ENCODE measurements around the gene MVB12B.

MVB12B gene

DNA sequence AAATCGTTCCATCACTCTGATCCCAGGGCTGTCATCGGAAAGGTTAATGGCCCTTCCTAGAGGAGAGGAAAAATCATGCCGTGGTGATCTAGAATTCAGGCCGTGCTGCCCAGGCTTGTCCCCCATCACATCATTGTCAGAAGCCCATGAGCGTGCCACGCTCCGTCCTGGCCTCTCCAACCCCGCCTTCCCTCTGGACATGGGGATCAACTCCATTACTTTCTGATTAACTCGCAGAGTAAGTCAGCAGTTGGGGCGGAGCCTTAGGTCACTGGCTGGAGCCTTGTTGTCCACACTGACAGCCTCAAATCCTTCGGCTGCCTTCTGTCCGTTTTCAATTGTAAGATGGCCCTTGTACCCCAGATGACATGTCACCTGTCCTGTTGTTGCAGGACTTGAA lies 75.0 kb downstream of the MVB12B start:
- DNase-seq (ENCODE audit: low spot score) (no peak), FAIRE-seq (no peak)

DNA sequence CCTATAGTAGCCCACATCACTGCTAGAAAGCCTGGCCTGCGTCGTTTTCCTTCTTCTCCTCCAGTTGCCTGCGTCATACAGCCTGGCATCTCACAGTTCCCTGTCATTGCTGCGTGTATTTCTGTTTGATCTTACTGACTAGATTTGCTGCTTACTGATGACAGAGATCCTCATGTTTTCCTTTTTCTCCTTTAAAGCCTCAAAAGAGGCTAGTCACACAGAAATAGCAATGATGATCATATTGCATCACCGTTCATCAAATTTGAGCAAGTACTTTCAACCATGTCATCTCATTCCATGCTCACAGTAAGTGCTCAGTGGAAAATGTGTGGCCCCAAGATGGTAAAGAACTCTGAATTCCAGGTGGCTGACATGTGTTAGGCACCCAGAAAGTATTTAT lies 76.8 kb downstream of the MVB12B start:
- FAIRE-seq, result no peak
- DNase-seq (ENCODE audit: low spot score), result no peak

- DNase-seq (ENCODE audit: low spot score) (no peak), FAIRE-seq (no peak)
Measured at GRCh38 chr9:126404459-126404858, 77.8 kb downstream of the MVB12B start.

- FAIRE-seq (no peak), DNase-seq (ENCODE audit: low spot score) (no peak)
Measured at GRCh38 chr9:126406075-126406667, 79.5 kb downstream of the MVB12B start.

DNA sequence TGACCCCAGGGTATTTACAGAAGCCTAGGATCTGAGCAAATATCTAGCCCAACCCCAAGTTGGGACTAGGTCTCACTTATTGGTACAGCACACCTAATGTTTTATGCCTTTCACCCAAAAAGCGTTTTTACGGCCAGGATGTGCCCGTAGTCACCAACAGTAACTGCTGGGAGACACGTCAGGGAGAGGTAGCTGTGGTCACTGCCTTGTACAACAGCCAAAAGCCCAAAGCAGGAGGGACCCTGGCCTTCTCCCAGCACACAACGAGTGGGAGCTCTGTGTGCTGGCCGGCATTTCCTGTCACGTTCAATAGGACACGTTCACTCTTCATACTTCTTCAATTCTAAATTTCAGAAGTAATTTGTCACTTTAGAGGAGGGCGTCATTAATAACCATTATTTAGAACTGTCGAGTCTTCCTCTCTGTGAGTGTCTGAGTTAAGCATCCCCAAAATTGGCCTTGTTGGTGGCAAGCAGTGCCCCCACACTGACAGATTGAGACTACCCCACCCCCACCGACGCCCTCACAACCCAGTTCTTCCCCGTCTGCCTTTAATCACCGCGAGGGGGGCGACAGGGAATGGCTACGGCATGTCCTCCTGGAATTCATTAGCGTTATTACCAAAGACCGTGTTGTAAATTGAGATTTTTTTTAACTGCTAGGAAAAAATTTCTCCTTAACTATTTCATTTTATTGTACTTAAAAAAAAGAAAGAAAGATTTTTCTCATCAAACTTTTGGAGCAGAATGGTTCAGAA lies 80.7 kb downstream of the MVB12B start:
- DNase-seq (ENCODE audit: low spot score) (no peak), FAIRE-seq (no peak)

- no peak for FAIRE-seq
Measured at GRCh38 chr9:126408004-126408403, 81.4 kb downstream of the MVB12B start.

GRCh38 chr9:126410229-126410628 lies 83.6 kb downstream of the MVB12B start:
- no peak for FAIRE-seq
- DNase-seq (ENCODE audit: low spot score), result no peak

More at GRCh38 chr9:126408004-126408403, 81.4 kb downstream of the MVB12B start:
- DNase-seq (ENCODE audit: low spot score), result no peak

GRCh38 chr9:126411225-126411947 lies 84.8 kb downstream of the MVB12B start:
- FAIRE-seq (no peak), DNase-seq (ENCODE audit: low spot score) (no peak)

GRCh38 chr9:126411948-126412284 lies 85.3 kb downstream of the MVB12B start:
- DNase-seq (ENCODE audit: low spot score) (no peak), FAIRE-seq (no peak)

GRCh38 chr9:126412905-126413304 lies 86.3 kb downstream of the MVB12B start:
- FAIRE-seq (no peak), DNase-seq (ENCODE audit: low spot score) (no peak)

DNA sequence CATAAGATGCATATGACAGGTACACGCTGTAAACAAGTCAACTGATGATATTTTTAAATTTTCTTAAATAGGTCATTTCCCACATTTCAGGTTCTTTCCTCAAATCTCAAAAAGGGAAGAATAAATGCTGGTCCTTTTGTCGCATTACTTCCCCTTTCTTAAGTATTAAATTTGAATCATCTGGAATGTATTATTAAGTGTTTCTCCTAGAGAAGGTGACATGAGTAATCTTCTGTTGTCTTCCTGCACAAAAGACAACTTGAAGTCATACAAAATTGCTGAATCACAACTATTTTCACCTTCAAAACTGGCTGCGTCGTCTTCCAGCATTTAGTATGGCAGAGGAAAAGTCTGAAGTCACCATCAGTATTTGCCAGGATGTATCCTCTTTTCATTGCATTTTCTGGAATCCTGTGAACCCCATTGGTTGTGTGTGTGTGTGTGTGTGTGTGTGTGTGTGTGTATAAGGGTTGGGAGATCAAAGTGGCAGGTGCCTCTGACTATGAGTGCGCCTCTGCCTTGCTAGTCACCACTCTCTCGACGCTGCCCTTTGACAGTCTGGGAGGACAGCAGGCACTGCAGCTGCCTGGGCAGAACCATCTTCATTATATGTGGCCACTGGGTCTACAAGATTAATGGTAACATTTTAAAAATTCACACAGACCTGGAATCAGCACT lies 86.9 kb downstream of the MVB12B start:
- FAIRE-seq (no peak), DNase-seq (ENCODE audit: low spot score) (no peak)

GRCh38 chr9:126415741-126416370 lies 89.2 kb downstream of the MVB12B start:
- DNase-seq (ENCODE audit: low spot score) (no peak), FAIRE-seq (no peak)

DNA sequence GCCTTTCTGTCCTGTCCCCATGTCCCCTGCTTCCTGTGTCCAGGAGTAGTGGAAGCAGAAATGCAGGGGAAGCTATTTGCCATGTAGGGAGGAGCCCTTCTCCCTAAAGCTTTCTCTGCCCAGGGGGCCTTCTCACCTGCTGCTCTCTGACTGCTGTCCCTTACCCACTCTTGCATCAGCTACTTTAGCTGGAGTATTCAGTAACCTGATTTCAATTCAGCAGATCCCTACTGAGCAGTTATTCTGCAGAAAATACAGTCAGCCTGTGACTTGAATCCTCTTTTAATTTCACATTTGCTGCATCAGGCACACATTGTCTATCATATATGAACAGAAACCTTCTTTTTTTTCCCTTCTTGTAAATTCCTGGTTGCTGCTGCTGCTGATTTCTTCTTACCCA lies 90.4 kb downstream of the MVB12B start:
- no peak for DNase-seq (ENCODE audit: low spot score)
- no peak for FAIRE-seq

- FAIRE-seq, result no peak
Measured at GRCh38 chr9:126417684-126418083, 91.1 kb downstream of the MVB12B start.

DNA sequence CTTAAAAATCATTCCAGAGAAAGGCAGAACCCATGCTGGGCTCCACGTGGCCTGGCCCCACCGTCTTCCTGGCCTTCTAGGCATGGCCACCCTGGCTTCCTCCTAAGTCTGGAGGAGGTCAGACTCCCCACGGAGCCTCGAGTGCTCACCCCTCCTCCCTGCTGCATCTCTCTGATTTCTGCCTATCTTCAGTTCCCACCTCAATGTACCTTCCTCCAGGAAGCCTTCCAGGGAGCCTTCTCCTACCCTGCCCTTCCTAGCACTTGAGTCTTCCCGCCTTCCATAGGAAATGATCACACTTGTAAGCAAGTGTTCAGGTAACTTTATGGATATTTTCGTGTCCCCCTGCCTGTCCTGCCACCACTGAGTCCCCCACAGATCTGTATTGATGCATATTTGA lies 92.0 kb downstream of the MVB12B start:
- no peak for DNase-seq (ENCODE audit: low spot score)
- no peak for FAIRE-seq

More at GRCh38 chr9:126417684-126418083, 91.1 kb downstream of the MVB12B start:
- DNase-seq (ENCODE audit: low spot score), result no peak

- DNase-seq (ENCODE audit: low spot score), result no peak
- no peak for FAIRE-seq
Measured at GRCh38 chr9:126419475-126419874, 92.8 kb downstream of the MVB12B start.

DNA sequence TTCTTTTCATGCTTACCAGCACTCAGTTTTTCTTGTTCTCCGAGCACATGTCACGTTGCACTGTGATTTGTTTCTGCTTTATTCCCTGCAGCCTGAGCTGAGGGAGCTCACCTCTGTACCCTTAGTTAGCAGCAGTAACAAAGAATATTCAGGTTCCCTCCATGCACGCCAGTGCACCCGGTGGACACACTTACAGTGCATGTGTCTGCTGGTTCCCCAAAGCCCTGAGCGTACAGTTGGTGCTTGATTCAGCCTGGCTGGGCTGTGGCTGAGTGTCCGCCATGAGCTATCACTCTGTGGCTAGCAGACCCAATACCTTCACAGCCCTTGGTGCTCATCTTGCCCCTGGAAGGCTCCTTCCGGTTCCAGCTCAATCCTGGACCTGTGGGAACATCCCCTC lies 93.5 kb downstream of the MVB12B start:
- FAIRE-seq (no peak), DNase-seq (ENCODE audit: low spot score) (no peak)

DNA sequence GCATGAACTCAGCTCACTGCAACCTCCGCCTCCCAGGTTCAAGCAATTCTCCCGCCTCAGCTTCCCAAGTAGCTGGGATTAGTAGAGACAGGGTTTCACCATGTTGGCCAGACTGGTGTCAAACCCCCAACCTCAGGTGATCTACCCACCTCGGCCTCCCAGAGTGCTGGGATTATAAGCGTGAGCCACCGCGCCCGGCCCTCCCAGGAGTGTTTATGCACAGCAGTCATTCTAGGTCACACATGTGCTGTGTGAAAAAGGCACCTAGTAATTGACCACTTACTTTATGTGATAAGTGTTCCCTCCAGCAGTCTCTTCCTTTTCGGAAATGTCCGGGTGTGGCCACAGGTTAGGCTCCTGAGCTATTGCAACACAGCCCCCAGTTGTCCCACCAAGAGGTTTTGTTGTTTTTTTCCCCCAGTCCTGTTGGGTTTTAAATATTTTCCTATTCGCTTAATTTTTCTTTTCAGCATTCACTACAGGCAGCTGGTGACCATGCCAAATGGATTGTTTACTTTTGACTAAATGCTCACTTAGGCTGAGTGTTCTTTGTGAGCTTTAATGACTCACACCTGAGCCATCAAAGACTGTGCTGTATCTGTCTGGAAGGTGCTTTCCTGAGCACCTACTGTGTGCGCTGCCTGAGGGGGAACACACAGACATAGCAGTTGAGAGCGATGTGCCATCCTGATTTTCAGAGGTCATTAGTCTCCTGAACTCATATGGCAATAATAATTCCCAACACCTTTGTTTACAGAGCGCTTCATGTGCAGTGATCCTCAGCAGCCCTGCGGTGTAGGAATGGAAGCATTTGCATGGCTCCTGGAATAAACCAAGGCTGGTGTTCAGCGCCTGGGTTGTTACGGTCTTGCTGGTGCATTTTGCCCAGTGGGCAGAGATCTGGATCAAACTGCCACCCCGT lies 94.3 kb downstream of the MVB12B start:
- no peak for FAIRE-seq
- DNase-seq (ENCODE audit: low spot score), result peak; percentile 8

DNA sequence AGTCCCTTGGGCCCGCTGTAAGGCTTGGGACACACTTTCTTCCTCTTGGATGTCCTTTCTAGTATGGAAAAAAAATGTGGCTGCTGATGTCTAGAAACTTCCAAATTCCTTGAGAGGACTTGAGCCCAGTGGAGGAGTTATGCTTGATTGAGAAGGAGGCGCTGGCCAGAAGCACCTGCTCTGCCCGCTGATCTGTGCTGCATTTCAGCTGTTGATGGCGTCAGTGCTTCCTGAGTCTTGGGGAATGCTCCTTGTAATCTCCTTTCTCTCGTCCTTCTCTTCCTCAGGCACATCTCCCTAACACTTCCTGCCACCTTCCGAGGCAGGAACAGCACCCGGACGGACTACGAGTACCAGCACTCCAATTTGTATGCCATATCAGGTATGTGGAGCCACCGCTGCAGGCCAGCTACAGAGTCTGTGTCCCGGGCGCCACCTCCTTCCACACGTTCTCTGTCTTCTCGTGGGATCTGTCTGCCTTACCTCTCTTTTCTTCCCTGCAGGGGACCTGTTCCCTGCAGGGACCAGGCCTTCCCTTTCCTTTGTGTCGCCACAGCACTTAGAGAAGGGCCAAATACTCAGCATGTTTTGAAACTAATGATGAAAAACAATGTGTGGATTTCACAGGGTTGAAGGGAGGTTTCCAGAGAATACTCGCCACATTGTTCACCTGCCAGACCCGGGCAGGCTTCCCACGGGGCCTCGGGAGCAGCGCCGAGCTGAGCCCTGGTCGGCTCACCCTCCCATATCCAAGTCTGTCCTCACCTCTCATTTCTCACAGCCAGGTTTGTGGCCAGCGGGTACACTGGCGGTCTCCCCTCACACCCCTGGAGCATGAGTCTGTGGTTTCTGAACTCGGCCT lies 95.2 kb downstream of the MVB12B start:
- no peak for FAIRE-seq
- DNase-seq (ENCODE audit: low spot score), result no peak

Data from urothelium cell line (cell line).